ENCODE results near the gene GULP1. TPM values are rescaled to one million over a fixed set of nuclear protein-coding genes. Genes with fewer than 3 reads are reported as not detected.
"Not testable (repeated sequence)": the region's sequence is repeated elsewhere in the genome, so short reads cannot be mapped to it uniquely, and the experiment has no call there.

The GULP1 gene
- total RNA-seq, 1 donor from 2014 or later = 17.7 TPM

- Mint-ChIP-seq H3K9me3 (ENCODE audit: unreplicated experiment) (no peaks in the 10 kb centered on the region), H3K4me1 (ENCODE audit: low read depth, unreplicated experiment) (peaks cover 3% of the 10 kb centered on the region), H3K4me3 (ENCODE audit: unreplicated experiment) (no peak overlapping the region), H3K36me3 (ENCODE audit: unreplicated experiment) (no peaks in the 10 kb centered on the region), H3K27ac (ENCODE audit: unreplicated experiment) (no peak overlapping the region), H3K27me3 (ENCODE audit: unreplicated experiment) (no peaks in the 10 kb centered on the region)
- DNase-seq = no peak
- no peak for TF ChIP-seq CTCF (IDR thresholded peaks at IDR 0.05; ENCODE audit: partially characterized antibody, unreplicated experiment)
Measured at GRCh38 chr2:188279093-188279445, 12.6 kb upstream of the GULP1 start.

GRCh38 chr2:188280811-188281222, 10.9 kb upstream of the GULP1 start:
- DNase-seq = no peak
- H3K36me3 Mint-ChIP-seq (ENCODE audit: unreplicated experiment) = no peaks in the 10 kb centered on the region
- no peaks in the 10 kb centered on the region for H3K27me3 Mint-ChIP-seq (ENCODE audit: unreplicated experiment)
- H3K4me1 Mint-ChIP-seq (ENCODE audit: low read depth, unreplicated experiment) = peaks cover 3% of the 10 kb centered on the region
- H3K9me3 Mint-ChIP-seq (ENCODE audit: unreplicated experiment) = no peaks in the 10 kb centered on the region
- no peak overlapping the region for H3K27ac Mint-ChIP-seq (ENCODE audit: unreplicated experiment)
- TF ChIP-seq CTCF (IDR thresholded peaks at IDR 0.05; ENCODE audit: partially characterized antibody, unreplicated experiment) = no peak
- H3K4me3 Mint-ChIP-seq (ENCODE audit: unreplicated experiment) = no peak overlapping the region

- no peak for DNase-seq
- no peaks in the 10 kb centered on the region for H3K9me3 Mint-ChIP-seq (ENCODE audit: unreplicated experiment)
- TF ChIP-seq CTCF (IDR thresholded peaks at IDR 0.05; ENCODE audit: partially characterized antibody, unreplicated experiment) = no peak
- H3K27ac Mint-ChIP-seq (ENCODE audit: unreplicated experiment) = no peak overlapping the region
- no peaks in the 10 kb centered on the region for H3K36me3 Mint-ChIP-seq (ENCODE audit: unreplicated experiment)
- H3K4me1 Mint-ChIP-seq (ENCODE audit: low read depth, unreplicated experiment) = peaks cover 3% of the 10 kb centered on the region
- H3K4me3 Mint-ChIP-seq (ENCODE audit: unreplicated experiment) = no peak overlapping the region
- no peaks in the 10 kb centered on the region for H3K27me3 Mint-ChIP-seq (ENCODE audit: unreplicated experiment)
Measured at GRCh38 chr2:188282907-188283306, 8.8 kb upstream of the GULP1 start.

- DNase-seq; H3K27me3 Mint-ChIP-seq (ENCODE audit: unreplicated experiment): not testable (repeated sequence)
Measured at GRCh38 chr2:188284251-188284650, 7.4 kb upstream of the GULP1 start.

GRCh38 chr2:188285049-188285448, 6.6 kb upstream of the GULP1 start:
- H3K4me3 Mint-ChIP-seq (ENCODE audit: unreplicated experiment) = no peak overlapping the region
- no peaks in the 10 kb centered on the region for H3K9me3 Mint-ChIP-seq (ENCODE audit: unreplicated experiment)
- no peak for TF ChIP-seq CTCF (IDR thresholded peaks at IDR 0.05; ENCODE audit: partially characterized antibody, unreplicated experiment)
- H3K4me1 Mint-ChIP-seq (ENCODE audit: low read depth, unreplicated experiment) = no peaks in the 10 kb centered on the region
- no peaks in the 10 kb centered on the region for H3K36me3 Mint-ChIP-seq (ENCODE audit: unreplicated experiment)
- no peak for DNase-seq
- H3K27me3 Mint-ChIP-seq (ENCODE audit: unreplicated experiment) = no peaks in the 10 kb centered on the region
- H3K27ac Mint-ChIP-seq (ENCODE audit: unreplicated experiment) = no peak overlapping the region

More at GRCh38 chr2:188284251-188284650, 7.4 kb upstream of the GULP1 start:
- not testable (repeated sequence) for H3K4me3 Mint-ChIP-seq (ENCODE audit: unreplicated experiment); H3K36me3 Mint-ChIP-seq (ENCODE audit: unreplicated experiment); H3K4me1 Mint-ChIP-seq (ENCODE audit: low read depth, unreplicated experiment); H3K27ac Mint-ChIP-seq (ENCODE audit: unreplicated experiment); H3K9me3 Mint-ChIP-seq (ENCODE audit: unreplicated experiment)

GRCh38 chr2:188285774-188286173, 5.9 kb upstream of the GULP1 start:
- Mint-ChIP-seq H3K27me3 (ENCODE audit: unreplicated experiment) (no peaks in the 10 kb centered on the region), H3K4me1 (ENCODE audit: low read depth, unreplicated experiment) (no peaks in the 10 kb centered on the region), H3K4me3 (ENCODE audit: unreplicated experiment) (no peak overlapping the region), H3K9me3 (ENCODE audit: unreplicated experiment) (no peaks in the 10 kb centered on the region), H3K36me3 (ENCODE audit: unreplicated experiment) (no peaks in the 10 kb centered on the region), H3K27ac (ENCODE audit: unreplicated experiment) (no peak overlapping the region)
- DNase-seq = no peak
- no peak for TF ChIP-seq CTCF (IDR thresholded peaks at IDR 0.05; ENCODE audit: partially characterized antibody, unreplicated experiment)

All from glutamatergic neuron (in vitro differentiated cells).